Stimulated activated naive CD8-positive, alpha-beta T cell treated with anti-CD3 and anti-CD28 coated beads, Interleukin-15, amount 100 ng/mL, for 72 hours (primary cell): ENCODE data around the gene ZNF592.

Experiments
- ATAC-seq: fragments of 150-1000 bp; cut with Tn5 transposase; 2 replicates; pipeline ENCODE4 v1.10.0; 2021; ENCODE audit warnings: mild to moderate bottlenecking, moderate library complexity
- DNase-seq, 2 donors: peaks; one replicate each; pipeline ENCODE4 v3.0.0; 2021 to 2022
- H3K27ac Mint-ChIP-seq, 2 donors: one replicate each; pipeline ENCODE4 v1.8.0; 2022; ENCODE audit warnings: mild to moderate bottlenecking in 2 of 2, mixed read lengths in 2 of 2, moderate library complexity in 2 of 2
- H3K27me3 Mint-ChIP-seq: one replicate; pipeline ENCODE4 v1.8.0; 2022; ENCODE audit warnings: mixed read lengths
- H3K4me1 Mint-ChIP-seq: one replicate; pipeline ENCODE4 v1.8.0; 2022; ENCODE audit warnings: mild to moderate bottlenecking, mixed read lengths
- H3K4me3 Mint-ChIP-seq, 2 donors: one replicate each; pipeline ENCODE4 v1.8.0; 2022; ENCODE audit warnings: mild to moderate bottlenecking in 2 of 2, mixed read lengths in 2 of 2, moderate library complexity in 1 of 2
- H3K9me3 Mint-ChIP-seq, 2 donors: one replicate each; pipeline ENCODE4 v1.8.0; 2022; ENCODE audit warnings: mixed read lengths in 2 of 2

ZNF592 gene

DNA sequence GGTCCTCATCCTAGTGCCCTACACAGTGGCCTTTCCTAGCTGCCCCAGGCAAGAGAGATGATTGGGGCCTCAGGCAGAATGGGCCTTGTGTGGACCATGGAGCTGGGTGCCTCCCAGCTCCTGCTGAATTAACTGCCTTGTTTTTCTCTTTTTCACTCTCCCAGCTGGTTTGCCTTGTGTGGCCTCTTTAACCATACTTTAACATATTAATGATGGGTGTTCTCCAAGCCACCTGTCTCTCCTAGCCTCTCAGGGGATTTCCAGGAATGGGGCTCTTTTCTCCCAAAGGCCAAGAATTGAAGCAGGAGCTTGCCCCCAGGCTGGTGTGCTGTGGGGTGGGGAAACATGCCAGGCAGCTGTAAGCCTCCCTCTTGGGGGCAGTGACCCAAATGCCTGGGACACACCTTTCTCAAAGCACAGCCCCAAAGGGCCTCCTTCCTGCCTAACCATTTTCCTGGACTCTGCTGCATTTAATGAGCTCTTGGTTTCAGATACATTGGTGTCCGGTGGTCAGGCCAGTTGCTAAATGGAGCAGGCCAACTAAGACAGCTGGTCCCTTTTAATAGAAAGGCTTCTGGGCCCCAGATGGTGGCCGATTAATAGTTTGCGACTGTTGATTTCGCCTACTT, 74.4 kb downstream of the ZNF592 start:
- Mint-ChIP-seq H3K4me3 (no peak overlapping the region), H3K4me1 (peaks cover 6% of the 10 kb centered on the region)

DNA sequence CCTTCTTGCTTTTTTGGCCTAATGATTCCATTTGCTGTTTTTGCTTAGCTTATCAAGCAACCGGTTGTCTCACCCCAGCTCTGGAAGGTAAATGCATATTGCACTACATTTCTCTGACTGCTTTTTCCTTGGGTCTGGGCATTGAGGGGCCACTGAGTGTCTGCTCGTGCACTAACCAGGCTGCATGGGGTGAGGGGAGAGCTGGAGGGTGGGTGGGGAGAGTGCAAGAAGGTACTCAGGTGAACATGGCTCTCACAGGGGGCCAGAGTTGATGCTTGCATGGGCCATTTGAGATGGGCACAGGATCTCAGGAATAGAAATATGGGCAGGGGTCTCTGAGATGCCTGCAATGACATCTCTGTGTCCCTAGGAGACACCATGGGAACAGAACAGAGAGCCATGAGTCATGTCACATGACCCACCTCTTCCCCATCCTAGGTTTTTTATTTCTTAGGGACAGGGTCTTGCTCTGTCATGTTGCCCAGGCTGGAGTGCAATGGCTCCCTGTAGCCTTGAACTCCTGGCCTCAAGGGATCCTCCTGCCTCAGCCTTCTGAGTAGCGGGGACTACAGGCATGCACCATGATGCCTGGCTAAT, 75.0 kb downstream of the ZNF592 start:
- Mint-ChIP-seq H3K4me3 (no peak overlapping the region), H3K9me3 (no peaks in the 10 kb centered on the region), H3K4me1 (no peaks in the 10 kb centered on the region), H3K27ac (no peak overlapping the region), H3K27me3 (peaks cover 7% of the 10 kb centered on the region)
- DNase-seq = no peak
- no peak for ATAC-seq

More for the DNA sequence above, 74.4 kb downstream of the ZNF592 start:
- Mint-ChIP-seq H3K27ac (no peak overlapping the region), H3K27me3 (peaks cover 7% of the 10 kb centered on the region), H3K9me3 (no peaks in the 10 kb centered on the region)
- ATAC-seq (no peak), DNase-seq (no peak)

DNA sequence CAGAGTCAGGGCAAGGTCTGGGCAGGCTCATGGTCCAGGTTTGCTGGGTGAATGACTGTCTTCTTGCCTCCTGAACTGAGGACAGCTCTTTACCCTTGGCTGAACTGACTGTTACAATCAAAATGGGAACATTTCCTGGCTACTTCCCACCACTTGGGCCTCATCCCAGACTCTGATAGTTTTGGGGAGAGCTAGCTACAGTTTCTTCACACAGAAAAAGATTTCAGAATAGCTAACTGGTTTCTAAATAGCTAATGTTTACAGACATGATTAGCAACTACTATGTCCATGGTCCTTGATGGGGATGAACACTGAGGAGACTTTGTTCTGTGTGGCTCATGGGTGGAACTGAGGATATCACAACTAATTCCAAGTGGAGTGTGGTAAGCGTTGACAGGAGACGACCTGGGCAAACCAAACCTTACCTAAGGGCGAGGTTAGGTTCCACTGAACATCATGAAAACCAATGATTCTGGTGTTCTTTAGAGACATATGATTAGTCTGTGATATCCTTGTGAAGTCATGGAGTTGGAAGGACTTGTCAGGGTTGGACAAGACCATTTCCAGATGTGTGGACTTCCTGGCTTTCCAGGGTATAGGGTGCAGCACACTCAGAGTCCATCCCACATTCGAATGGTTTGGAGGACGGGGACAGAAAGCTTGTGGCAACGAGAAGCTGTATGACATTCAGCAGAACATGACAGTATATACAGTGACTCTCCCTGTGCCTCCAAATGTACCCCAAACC, 76.0 kb downstream of the ZNF592 start:
- Mint-ChIP-seq H3K27me3 (no peaks in the 10 kb centered on the region), H3K4me1 (no peaks in the 10 kb centered on the region), H3K4me3 (no peak overlapping the region), H3K9me3 (no peaks in the 10 kb centered on the region), H3K27ac (peak overlapping the region in 1 of 2 donors; percentile 13)
- DNase-seq = no peak
- ATAC-seq = no peak

DNA sequence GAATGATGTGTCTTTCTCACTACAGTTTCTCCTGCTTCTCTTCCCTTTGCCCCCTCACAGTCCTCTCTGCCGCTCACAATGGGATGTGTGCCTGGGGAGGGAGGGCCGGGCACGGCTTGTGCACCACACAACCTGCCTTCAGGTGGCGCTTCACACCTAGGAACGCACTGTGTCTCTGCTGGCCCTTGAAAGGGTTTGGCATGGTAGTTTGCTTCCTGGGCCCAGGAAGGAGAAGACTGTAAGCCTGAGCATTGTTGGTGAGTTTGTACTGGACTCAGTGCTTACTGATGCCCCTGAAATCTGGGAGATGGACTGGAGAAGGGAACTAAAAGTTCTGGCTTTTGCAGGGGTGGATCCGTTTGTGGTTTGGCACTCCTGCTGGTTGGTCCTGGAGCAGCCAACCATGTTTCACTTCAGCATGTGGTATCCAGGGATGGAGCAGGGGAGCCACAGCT, 78.0 kb downstream of the ZNF592 start:
- Mint-ChIP-seq H3K9me3 (no peaks in the 10 kb centered on the region), H3K27me3 (no peaks in the 10 kb centered on the region), H3K4me1 (no peaks in the 10 kb centered on the region), H3K27ac (no peak overlapping the region), H3K4me3 (no peak overlapping the region)
- peak; percentile 43 for ATAC-seq
- DNase-seq = no peak

DNA sequence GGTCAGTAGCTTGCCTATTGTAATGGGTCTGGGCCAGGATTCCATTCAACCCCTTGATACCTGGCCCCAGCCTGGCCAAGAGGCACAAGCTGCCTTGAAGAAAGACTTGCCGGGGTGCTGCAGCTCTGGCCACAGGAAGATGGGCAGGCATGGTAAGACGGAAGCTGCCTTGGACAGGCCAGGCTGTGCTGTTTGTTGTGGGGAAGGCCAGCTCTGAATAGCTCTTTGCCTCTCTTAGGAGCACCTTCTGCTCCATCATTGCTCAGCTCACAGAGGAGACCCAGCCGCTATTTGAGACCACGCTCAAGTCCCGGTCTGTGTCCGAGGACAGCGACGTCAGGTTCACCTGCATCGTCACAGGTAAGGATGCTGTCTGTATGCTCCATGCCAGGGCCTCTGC, 78.9 kb downstream of the ZNF592 start:
- H3K4me3 Mint-ChIP-seq = no peak overlapping the region
- ATAC-seq (no peak), DNase-seq (no peak)
- no peaks in the 10 kb centered on the region for H3K4me1 Mint-ChIP-seq
- no peaks in the 10 kb centered on the region for H3K9me3 Mint-ChIP-seq
- no peak overlapping the region for H3K27ac Mint-ChIP-seq
- no peaks in the 10 kb centered on the region for H3K27me3 Mint-ChIP-seq

DNA sequence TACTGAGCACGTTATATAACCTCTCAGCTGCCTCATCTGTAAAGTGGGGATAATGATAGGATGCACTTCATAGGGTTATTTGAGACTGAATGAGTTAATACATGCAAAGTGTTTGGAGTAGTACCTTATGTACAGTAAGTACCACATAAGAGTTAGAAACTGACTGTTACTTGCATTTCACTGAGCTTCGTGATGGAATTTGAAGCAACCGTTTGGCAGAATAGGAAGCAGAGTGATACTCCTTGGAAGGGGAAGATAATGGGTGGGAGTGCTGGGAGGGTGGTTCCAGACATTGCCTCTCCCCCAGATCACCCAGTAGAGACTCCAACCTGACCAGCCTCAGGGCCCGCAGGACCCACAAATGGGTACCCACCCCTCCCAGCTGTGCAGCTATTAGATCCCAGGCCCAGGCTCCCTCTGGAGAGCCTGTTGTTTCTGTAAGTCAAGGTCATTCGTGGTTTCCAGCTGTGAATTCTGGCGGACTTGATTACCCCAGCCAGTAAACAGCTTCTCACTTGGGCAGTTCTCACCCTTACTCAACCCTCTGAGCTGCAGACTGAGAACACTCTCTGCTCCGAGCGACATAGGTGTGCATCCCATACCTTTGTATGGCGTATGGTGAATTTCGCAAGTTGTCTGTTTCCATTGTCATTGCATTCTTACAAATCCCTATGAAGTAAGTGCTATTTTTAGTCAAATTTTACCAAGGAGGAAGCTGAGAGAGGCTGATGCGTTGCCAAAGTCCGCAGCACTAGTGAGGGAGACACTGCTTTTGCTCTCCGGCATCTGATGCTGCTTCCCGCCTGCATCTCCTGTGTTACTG, 79.9 kb downstream of the ZNF592 start:
- Mint-ChIP-seq H3K27ac (no peak overlapping the region), H3K4me3 (no peak overlapping the region), H3K4me1 (no peaks in the 10 kb centered on the region), H3K27me3 (no peaks in the 10 kb centered on the region), H3K9me3 (no peaks in the 10 kb centered on the region)
- ATAC-seq (no peak), DNase-seq (no peak)

DNA sequence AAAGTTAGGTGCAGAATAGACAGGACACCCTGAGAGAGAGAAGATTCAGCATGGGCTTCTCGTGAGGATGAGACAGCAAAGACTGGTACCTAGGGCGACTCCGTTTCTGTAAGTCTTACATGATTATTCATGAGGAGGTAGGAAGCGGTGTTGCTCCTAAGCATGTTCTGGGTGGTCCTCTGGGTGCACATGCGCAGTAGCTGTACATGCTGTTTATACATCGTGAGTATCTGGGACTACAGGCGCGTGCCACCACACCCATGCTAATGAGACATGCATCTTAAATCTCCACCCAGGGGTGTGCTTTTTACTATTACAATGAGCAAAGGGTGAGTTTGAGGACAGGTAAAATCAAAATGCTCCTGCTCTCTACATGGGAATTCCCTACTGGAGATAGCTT, 81.0 kb downstream of the ZNF592 start:
- ATAC-seq (no peak), DNase-seq (no peak)
- Mint-ChIP-seq H3K27ac (no peak overlapping the region), H3K4me1 (no peaks in the 10 kb centered on the region), H3K27me3 (no peaks in the 10 kb centered on the region), H3K4me3 (no peak overlapping the region), H3K9me3 (no peaks in the 10 kb centered on the region)

DNA sequence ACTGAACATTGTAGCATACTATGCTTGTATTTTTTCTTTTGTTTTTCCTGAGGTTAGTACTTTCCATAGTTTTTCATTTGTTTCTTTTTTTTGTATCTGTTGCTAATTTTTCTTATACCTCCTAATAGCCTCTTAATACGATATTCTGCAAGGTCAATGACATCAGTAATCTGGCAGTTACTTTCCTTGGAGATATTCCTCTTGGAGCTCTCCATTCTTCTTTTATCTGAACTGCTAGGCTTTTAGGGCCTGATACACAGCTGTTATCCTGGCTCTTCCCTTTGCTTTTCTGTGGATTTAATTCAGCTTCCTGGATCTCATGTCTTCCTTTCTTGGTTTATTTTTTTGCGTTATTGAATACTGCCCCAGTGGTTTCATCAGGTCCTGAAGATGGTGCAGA, 81.6 kb downstream of the ZNF592 start:
- ATAC-seq = no peak
- no peaks in the 10 kb centered on the region for H3K9me3 Mint-ChIP-seq
- DNase-seq = no peak
- no peaks in the 10 kb centered on the region for H3K4me1 Mint-ChIP-seq
- H3K27me3 Mint-ChIP-seq = no peaks in the 10 kb centered on the region
- no peak overlapping the region for H3K27ac Mint-ChIP-seq
- H3K4me3 Mint-ChIP-seq = no peak overlapping the region

DNA sequence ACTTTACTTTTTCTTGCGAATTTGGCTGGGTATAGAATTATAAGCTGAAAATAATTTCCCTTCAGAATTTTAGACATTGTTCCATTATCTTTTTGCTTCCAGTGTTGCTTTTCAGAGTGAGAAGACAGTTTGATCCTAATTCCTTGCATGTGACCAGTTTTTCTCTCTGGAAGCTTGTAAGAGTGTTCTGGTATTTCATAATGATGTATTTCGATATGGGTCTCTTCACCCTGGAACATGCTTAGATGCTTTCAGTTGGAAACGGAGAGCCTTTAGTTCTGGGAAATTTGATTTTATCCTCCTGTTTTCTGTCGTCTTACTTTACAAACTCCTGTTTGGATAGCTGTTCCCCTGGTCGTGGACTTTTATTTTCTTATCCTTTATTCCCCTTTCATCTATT, 82.6 kb downstream of the ZNF592 start:
- no peaks in the 10 kb centered on the region for H3K4me1 Mint-ChIP-seq
- peaks cover 2% of the 10 kb centered on the region for H3K27me3 Mint-ChIP-seq
- ATAC-seq = no peak
- H3K27ac Mint-ChIP-seq = no peak overlapping the region
- H3K9me3 Mint-ChIP-seq = no peaks in the 10 kb centered on the region
- DNase-seq = no peak
- H3K4me3 Mint-ChIP-seq = no peak overlapping the region

DNA sequence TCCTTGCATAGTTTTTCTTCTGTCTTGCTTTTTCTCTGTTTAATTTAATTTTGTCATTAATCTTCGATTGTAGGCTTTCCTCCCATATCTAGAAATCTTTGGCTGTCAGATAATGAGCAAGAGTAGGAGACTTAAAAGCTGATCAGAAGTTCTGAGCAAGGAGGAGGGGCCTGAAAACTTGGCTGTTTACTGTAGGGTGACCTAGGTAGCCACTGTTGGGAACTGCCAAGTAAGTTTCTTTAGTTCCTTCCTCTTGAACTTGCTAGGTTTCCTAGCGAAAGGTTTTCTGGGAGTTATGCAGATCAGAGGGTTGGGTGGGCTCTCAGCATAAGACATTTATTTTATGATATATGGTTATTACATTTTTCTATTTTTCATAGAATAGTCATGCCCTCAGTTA, 83.2 kb downstream of the ZNF592 start:
- Mint-ChIP-seq H3K4me1 (no peaks in the 10 kb centered on the region), H3K27ac (no peak overlapping the region), H3K27me3 (peaks cover 8% of the 10 kb centered on the region), H3K9me3 (no peaks in the 10 kb centered on the region), H3K4me3 (no peak overlapping the region)
- DNase-seq = no peak
- no peak for ATAC-seq

DNA sequence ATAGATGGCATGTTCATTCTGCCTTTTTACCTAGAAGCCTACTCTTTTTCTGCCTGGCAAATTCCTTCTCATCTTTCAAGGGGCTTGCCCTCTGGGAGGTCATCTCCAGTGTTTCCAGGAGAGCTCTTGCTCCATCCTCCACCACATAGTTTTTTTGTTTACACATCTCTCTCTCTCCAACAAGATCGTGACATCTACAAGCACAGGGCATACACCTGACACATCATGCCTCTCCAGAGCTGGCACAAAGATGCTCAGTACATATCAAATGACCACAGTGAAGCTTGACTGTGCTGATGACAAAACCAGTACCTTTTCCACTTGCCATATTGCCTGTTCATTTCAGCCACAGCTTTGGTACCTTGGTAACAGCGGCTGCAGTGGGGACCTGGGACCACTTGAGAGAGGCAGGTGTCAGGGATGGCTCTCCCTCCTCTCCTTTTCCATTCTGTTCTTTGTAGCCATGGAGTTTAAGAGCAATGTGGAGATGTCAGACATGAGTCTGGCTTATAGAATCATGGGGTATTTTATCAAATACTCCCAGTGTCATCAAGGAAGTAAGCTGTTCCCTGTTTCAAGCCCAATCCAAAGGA, 84.2 kb downstream of the ZNF592 start:
- no peak overlapping the region for H3K27ac Mint-ChIP-seq
- no peak for DNase-seq
- no peak overlapping the region for H3K4me3 Mint-ChIP-seq
- no peaks in the 10 kb centered on the region for H3K9me3 Mint-ChIP-seq
- ATAC-seq = no peak
- H3K4me1 Mint-ChIP-seq = no peaks in the 10 kb centered on the region
- H3K27me3 Mint-ChIP-seq = peaks cover 9% of the 10 kb centered on the region

DNA sequence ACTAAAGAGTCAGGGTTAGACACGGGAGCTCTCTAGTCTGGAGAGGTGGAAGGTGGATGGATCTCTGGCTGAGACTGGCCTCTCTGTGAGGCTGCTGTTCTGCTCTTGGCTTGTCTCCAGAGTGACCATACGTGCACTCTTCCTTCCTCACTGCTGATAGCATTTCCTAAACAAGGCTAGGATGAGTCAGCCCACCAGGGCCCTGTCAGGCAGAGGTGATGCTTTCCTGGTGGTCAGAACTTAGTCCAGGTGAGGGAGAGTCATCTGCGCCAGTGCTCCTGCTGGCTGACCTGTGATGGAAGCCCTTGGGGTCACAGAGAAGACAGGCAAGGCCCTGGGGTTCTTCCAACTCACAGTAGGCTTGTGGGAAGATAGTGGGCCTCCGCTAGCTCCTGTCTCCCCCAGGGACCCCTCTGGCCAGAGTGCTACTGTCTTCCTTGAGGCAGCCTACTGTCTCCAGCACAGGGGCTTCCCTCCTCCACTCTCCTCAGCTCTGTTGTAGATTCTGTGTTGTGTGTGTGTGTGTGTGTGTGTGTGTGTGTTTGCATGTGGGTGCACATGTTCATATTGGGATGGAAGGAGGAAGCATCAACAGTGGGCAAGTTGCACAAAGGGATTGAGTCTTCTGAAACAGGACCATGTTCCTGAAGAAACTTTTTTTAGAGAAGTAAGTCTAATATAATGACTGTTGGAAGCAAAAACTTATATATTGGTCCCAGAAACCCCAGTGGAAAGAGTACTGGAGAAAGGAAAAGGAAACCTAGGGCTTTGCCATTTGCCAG, 85.2 kb downstream of the ZNF592 start:
- DNase-seq (no peak), ATAC-seq (no peak)
- no peak overlapping the region for H3K4me3 Mint-ChIP-seq
- H3K27me3 Mint-ChIP-seq = peaks cover 9% of the 10 kb centered on the region
- H3K27ac Mint-ChIP-seq = no peak overlapping the region
- H3K9me3 Mint-ChIP-seq = no peaks in the 10 kb centered on the region
- H3K4me1 Mint-ChIP-seq = no peaks in the 10 kb centered on the region

DNA sequence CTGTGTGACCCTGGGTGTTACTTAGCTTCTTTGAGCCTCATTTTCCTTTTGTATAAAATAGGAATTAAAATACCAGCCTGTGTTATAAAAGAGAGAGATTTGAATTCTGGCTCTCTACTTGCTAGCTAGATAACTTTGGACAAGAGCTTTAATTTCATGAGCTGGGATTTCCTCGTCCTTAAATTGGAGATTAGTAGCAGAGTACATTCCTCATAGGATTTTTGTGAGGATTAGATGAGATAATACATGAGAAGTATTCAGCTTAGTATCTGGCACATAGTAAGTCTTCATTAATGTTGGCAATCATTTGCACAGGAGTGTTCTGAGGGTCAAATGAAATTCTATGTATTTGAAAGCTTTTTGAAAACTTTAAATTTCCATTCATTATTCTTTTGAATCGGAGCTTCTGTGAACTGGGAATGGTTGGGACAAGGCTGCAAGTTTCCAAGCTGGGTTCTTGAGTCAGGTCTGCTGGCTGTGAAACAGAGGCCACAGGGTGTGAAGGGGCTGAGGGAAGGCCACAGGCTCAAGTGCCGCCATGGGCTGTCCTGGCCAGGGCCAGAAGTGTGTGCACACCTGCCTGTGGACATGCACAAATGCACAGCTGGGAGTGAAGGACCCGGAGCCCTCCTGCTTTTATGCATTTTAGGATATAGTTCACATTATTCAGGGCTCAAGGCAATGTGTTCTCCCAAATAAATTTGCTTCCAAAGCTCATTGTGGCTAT, 86.0 kb downstream of the ZNF592 start:
- DNase-seq (no peak), ATAC-seq (no peak)
- Mint-ChIP-seq H3K4me3 (no peak overlapping the region), H3K27me3 (peaks cover 9% of the 10 kb centered on the region), H3K9me3 (no peaks in the 10 kb centered on the region), H3K4me1 (no peaks in the 10 kb centered on the region), H3K27ac (no peak overlapping the region)

DNA sequence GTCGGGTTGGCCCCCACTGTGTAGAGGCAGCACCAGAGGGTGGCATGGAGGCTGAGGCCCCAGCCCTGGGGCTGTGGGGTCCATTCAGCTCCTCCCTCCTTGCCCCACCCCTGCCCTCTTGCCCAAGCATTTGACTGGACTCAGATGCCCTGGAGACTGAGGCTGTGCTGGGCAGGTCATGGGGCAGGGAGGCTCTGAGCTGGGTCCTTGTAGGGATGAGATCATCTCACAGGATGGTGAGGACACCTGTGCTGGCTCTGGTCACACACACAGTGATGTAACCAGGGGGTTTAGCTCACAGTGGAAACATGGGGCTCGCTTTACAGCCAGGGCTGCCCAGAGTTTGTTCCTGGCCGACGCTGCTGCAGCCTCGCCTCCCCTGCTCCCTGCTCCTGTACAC, 86.6 kb downstream of the ZNF592 start:
- peaks cover 9% of the 10 kb centered on the region for H3K27me3 Mint-ChIP-seq
- ATAC-seq = no peak
- no peaks in the 10 kb centered on the region for H3K9me3 Mint-ChIP-seq
- H3K4me3 Mint-ChIP-seq = no peak overlapping the region
- no peaks in the 10 kb centered on the region for H3K4me1 Mint-ChIP-seq
- no peak overlapping the region for H3K27ac Mint-ChIP-seq
- no peak for DNase-seq
